RCC 7860 (cell line): ENCODE results near the gene PRDM4.
"Not testable (repeated sequence)": the region's sequence is repeated elsewhere in the genome, so short reads cannot be mapped to it uniquely, and the experiment has no call there.

ENCODE experiments used
- DNase-seq: peaks from one replicate; pipeline ENCODE4 v3.0.0-alpha.2; 2015; ENCODE audit warnings: low spot score
- FAIRE-seq: peaks from 2 replicates; lab custom pipeline; 2012; peaks lifted over from hg19 to GRCh38; lab: Jason Lieb, UNC

The PRDM4 gene

GRCh38 chr12:107775093-107775721 lies 14.3 kb upstream of the PRDM4 start:
- no peak for DNase-seq
- FAIRE-seq = no peak

- no peak for DNase-seq
- FAIRE-seq = no peak
Measured at GRCh38 chr12:107774349-107775029, 13.6 kb upstream of the PRDM4 start, which contains the start of gene ASCL4. Gene ASCL4, plus strand, starts transcription at chr12:107774704. Its CDS starts 515 bp downstream, at chr12:107775219.

- no peak for FAIRE-seq
- DNase-seq = no peak
Measured at GRCh38 chr12:107767466-107767865, 6.5 kb upstream of the PRDM4 start.

- FAIRE-seq (no peak), DNase-seq (no peak)
Measured at GRCh38 chr12:107765316-107765715, 4.4 kb upstream of the PRDM4 start.

GRCh38 chr12:107764626-107765025 lies 3.7 kb upstream of the PRDM4 start:
- DNase-seq = no peak
- FAIRE-seq = no peak

- FAIRE-seq = no peak
Measured at GRCh38 chr12:107762874-107763273, 1.9 kb upstream of the PRDM4 start.

GRCh38 chr12:107761502-107761904 lies 566 bp upstream of the PRDM4 start:
- FAIRE-seq = no peak

More at GRCh38 chr12:107762874-107763273, 1.9 kb upstream of the PRDM4 start:
- no peak for DNase-seq

GRCh38 chr12:107760207-107760808 lies 629 bp downstream of the PRDM4 start:
- DNase-seq (no peak), FAIRE-seq (no peak)

More at GRCh38 chr12:107761502-107761904, 566 bp upstream of the PRDM4 start:
- DNase-seq = no peak

- DNase-seq (peak; percentile 79), FAIRE-seq (peak; percentile 89)
Measured at GRCh38 chr12:107759410-107759809, 1.5 kb downstream of the PRDM4 start.

GRCh38 chr12:107749083-107749482 lies 11.9 kb downstream of the PRDM4 start:
- FAIRE-seq (no peak), DNase-seq (peak; percentile 10)

GRCh38 chr12:107748472-107748871 lies 12.5 kb downstream of the PRDM4 start:
- no peak for FAIRE-seq

GRCh38 chr12:107736914-107737313 lies 24.0 kb downstream of the PRDM4 start:
- DNase-seq (no peak), FAIRE-seq (no peak)

More at GRCh38 chr12:107748472-107748871, 12.5 kb downstream of the PRDM4 start:
- DNase-seq = peak; percentile 23

- FAIRE-seq = no peak
- DNase-seq = no peak
Measured at GRCh38 chr12:107735763-107736162, 25.2 kb downstream of the PRDM4 start.

GRCh38 chr12:107734139-107734538 lies 26.8 kb downstream of the PRDM4 start:
- no peak for FAIRE-seq

GRCh38 chr12:107732365-107732764 lies 28.6 kb downstream of the PRDM4 start:
- no peak for FAIRE-seq
- no peak for DNase-seq

More at GRCh38 chr12:107734139-107734538, 26.8 kb downstream of the PRDM4 start:
- DNase-seq = no peak

- no peak for FAIRE-seq
- DNase-seq = no peak
Measured at GRCh38 chr12:107731366-107731765, 29.6 kb downstream of the PRDM4 start.

- FAIRE-seq (no peak), DNase-seq (no peak)
Measured at GRCh38 chr12:107730618-107731341, 30.2 kb downstream of the PRDM4 start.

GRCh38 chr12:107727742-107728141 lies 33.2 kb downstream of the PRDM4 start:
- not testable (repeated sequence) for FAIRE-seq, DNase-seq

- not testable (repeated sequence) for FAIRE-seq, DNase-seq
Measured at GRCh38 chr12:107727327-107727726, 33.6 kb downstream of the PRDM4 start.

- FAIRE-seq = no peak
Measured at GRCh38 chr12:107718606-107719005, 42.3 kb downstream of the PRDM4 start.

GRCh38 chr12:107715780-107716179 lies 45.2 kb downstream of the PRDM4 start:
- no peak for DNase-seq
- FAIRE-seq = no peak

More at GRCh38 chr12:107718606-107719005, 42.3 kb downstream of the PRDM4 start:
- no peak for DNase-seq
